ENCODE data around the gene PLD1. TPM values are rescaled to one million over a fixed set of nuclear protein-coding genes. Genes with fewer than 3 reads are reported as not detected.
A peak's percentile ranks its signal among the peaks of the same experiment; 100 is the strongest.

Gene PLD1
- total and polyA plus RNA-seq, 10 of the 15 experiments (the other 5 are each of a cell fraction or from before 2014, with no cell fraction given), result 2.9 to 108 (median 3.6) TPM

DNA sequence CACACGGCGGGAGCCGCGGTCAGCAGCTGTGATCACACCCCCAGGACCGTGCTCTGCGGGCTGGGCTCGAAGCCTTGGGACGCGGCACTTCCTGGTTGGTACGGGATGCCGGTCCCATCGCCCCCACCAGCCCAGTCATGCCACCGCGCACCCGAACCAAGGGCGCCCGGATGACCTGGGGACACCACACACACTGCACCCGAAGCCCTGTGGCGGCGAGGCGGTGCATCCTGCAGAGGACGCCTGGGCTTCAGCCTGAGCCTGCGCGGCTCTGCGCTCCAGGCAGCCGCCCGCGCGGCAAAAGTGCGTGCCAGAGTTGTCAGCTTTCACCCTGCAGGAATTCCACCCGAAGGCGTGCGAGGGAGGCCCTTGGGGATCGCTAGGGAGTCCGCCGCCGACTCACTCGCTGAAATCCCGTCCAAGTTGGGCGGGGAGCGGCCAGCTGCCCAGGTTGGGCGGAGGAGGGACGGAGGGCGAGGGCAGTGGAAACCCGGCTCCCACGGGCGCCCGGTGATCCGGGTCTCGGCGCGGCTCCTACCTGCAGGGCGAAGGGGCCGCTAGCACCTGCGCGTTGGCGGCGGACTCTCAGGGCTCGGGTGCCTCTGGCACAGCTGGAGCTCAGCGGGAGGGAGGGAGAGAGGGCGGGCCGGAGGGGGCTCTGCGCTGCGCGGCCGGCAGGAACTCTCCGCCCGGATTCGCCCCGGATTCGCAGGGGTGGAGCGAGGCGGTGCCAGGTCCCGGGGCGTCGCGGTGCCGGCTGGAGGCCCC, at the start of gene PLD1 (continued):
- no peak for TF ChIP-seq CHD2 (IDR thresholded peaks at IDR 0.05; ENCODE audit: borderline replicate concordance, low read depth, low read length)
- no peak for TF ChIP-seq RCOR1 (conservative IDR thresholded peaks at IDR 0.05; ENCODE audit: low read depth, low read length)
- TF ChIP-seq YBX1 (IDR thresholded peaks at IDR 0.05), result no peak
- no peak for TF ChIP-seq TARDBP (IDR thresholded peaks at IDR 0.05; ENCODE audit: borderline replicate concordance)
- TF ChIP-seq BHLHE40 (IDR thresholded peaks at IDR 0.05; ENCODE audit: borderline replicate concordance in 1 of 2, low read depth in 2 of 2, low read length in 1 of 2), result peak; percentile 71 to 91; a peak in 3 of 4 replicates
- peak; percentile 93 for TF ChIP-seq IKZF1 (conservative IDR thresholded peaks at IDR 0.05)
- no peak for TF ChIP-seq ZNF207 (IDR thresholded peaks at IDR 0.05; ENCODE audit: borderline replicate concordance)
- TF ChIP-seq STAT1 (conservative IDR thresholded peaks at IDR 0.05), result no peak
- TF ChIP-seq YY1 (IDR thresholded peaks at IDR 0.05; ENCODE audit: low read depth, low read length), result peak; percentile 8; the same call in 1 of the 2 replicates
- no peak for TF ChIP-seq MYB (IDR thresholded peaks at IDR 0.05; ENCODE audit: borderline replicate concordance, low read depth, low read length)
- TF ChIP-seq FOXK2 (IDR thresholded peaks at IDR 0.05), result no peak
- TF ChIP-seq ZSCAN29 (IDR thresholded peaks at IDR 0.05), result no peak; the same call in 1 of the 2 replicates
- no peak for TF ChIP-seq JUNB (IDR thresholded peaks at IDR 0.05)
- no peak for TF ChIP-seq SUZ12 (IDR thresholded peaks at IDR 0.05; ENCODE audit: unreplicated experiment)
- no peak for TF ChIP-seq POLR2AphosphoS2 (IDR thresholded peaks at IDR 0.05; ENCODE audit: low read depth, low read length)
- TF ChIP-seq SIX5 (IDR thresholded peaks at IDR 0.05; ENCODE audit: low read depth, low read length, severe bottlenecking), result no peak
- TF ChIP-seq ATF7 (IDR thresholded peaks at IDR 0.05; ENCODE audit: low read depth), result no peak
- TF ChIP-seq, protein P1, sequence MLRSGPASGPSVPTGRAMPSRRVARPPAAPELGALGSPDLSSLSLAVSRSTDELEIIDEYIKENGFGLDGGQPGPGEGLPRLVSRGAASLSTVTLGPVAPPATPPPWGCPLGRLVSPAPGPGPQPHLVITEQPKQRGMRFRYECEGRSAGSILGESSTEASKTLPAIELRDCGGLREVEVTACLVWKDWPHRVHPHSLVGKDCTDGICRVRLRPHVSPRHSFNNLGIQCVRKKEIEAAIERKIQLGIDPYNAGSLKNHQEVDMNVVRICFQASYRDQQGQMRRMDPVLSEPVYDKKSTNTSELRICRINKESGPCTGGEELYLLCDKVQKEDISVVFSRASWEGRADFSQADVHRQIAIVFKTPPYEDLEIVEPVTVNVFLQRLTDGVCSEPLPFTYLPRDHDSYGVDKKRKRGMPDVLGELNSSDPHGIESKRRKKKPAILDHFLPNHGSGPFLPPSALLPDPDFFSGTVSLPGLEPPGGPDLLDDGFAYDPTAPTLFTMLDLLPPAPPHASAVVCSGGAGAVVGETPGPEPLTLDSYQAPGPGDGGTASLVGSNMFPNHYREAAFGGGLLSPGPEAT (IDR thresholded peaks at IDR 0.05; ENCODE audit: low read depth), result peak; percentile 27; the same call in 1 of the 2 replicates
- no peak for TF ChIP-seq HDGF (IDR thresholded peaks at IDR 0.05)
- TF ChIP-seq GATAD2B (conservative IDR thresholded peaks at IDR 0.05; ENCODE audit: low read depth), result peak; percentile 95
- TF ChIP-seq, protein P2, sequence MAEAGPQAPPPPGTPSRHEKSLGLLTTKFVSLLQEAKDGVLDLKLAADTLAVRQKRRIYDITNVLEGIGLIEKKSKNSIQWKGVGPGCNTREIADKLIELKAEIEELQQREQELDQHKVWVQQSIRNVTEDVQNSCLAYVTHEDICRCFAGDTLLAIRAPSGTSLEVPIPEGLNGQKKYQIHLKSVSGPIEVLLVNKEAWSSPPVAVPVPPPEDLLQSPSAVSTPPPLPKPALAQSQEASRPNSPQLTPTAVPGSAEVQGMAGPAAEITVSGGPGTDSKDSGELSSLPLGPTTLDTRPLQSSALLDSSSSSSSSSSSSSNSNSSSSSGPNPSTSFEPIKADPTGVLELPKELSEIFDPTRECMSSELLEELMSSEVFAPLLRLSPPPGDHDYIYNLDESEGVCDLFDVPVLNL (IDR thresholded peaks at IDR 0.05; ENCODE audit: low read depth, low read length), result no peak
- TF ChIP-seq, protein P3, sequence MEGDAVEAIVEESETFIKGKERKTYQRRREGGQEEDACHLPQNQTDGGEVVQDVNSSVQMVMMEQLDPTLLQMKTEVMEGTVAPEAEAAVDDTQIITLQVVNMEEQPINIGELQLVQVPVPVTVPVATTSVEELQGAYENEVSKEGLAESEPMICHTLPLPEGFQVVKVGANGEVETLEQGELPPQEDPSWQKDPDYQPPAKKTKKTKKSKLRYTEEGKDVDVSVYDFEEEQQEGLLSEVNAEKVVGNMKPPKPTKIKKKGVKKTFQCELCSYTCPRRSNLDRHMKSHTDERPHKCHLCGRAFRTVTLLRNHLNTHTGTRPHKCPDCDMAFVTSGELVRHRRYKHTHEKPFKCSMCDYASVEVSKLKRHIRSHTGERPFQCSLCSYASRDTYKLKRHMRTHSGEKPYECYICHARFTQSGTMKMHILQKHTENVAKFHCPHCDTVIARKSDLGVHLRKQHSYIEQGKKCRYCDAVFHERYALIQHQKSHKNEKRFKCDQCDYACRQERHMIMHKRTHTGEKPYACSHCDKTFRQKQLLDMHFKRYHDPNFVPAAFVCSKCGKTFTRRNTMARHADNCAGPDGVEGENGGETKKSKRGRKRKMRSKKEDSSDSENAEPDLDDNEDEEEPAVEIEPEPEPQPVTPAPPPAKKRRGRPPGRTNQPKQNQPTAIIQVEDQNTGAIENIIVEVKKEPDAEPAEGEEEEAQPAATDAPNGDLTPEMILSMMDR (IDR thresholded peaks at IDR 0.05 in 2 of 3, conservative IDR thresholded peaks at IDR 0.05 in 1 of 3; ENCODE audit: control insufficient read depth in 2 of 3, extremely low read depth in 1 of 3, insufficient read depth in 1 of 3, low read depth in 3 of 3, low read length in 3 of 3), result 0 out of 6 replicates have a peak, but pooled peaks of 1 of the 3 experiments have one; percentile 5
- TF ChIP-seq, protein P4, sequence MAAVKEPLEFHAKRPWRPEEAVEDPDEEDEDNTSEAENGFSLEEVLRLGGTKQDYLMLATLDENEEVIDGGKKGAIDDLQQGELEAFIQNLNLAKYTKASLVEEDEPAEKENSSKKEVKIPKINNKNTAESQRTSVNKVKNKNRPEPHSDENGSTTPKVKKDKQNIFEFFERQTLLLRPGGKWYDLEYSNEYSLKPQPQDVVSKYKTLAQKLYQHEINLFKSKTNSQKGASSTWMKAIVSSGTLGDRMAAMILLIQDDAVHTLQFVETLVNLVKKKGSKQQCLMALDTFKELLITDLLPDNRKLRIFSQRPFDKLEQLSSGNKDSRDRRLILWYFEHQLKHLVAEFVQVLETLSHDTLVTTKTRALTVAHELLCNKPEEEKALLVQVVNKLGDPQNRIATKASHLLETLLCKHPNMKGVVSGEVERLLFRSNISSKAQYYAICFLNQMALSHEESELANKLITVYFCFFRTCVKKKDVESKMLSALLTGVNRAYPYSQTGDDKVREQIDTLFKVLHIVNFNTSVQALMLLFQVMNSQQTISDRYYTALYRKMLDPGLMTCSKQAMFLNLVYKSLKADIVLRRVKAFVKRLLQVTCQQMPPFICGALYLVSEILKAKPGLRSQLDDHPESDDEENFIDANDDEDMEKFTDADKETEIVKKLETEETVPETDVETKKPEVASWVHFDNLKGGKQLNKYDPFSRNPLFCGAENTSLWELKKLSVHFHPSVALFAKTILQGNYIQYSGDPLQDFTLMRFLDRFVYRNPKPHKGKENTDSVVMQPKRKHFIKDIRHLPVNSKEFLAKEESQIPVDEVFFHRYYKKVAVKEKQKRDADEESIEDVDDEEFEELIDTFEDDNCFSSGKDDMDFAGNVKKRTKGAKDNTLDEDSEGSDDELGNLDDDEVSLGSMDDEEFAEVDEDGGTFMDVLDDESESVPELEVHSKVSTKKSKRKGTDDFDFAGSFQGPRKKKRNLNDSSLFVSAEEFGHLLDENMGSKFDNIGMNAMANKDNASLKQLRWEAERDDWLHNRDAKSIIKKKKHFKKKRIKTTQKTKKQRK (IDR thresholded peaks at IDR 0.05; ENCODE audit: low read depth, low read length), result no peak

Data from GM12878 (cell line).